Keratinocyte (primary cell): ENCODE results near the gene TRABD2B.

Experiments
- EZH2 ChIP-seq: IDR thresholded peaks from one replicate; pipeline ENCODE4 v1.6.1; 2012; ENCODE audit warnings: inconsistent platforms, mild to moderate bottlenecking, low read length, moderate library complexity
- TF ChIP-seq, protein P1 (sequence below), 3 experiments: IDR thresholded peaks in 1 of 3; conservative IDR thresholded peaks in 1 of 3; optimal IDR thresholded peaks in 1 of 3; 2 replicates in 2 of 3; 3 replicates in 1 of 3; pipeline versions ENCODE3 to v1.5.1; 2011; ENCODE audit warnings: low read length in 3 of 3, mild to moderate bottlenecking in 3 of 3, moderate library complexity in 2 of 3, control low read depth in 1 of 3, inconsistent platforms in 1 of 3; ENCODE audit not compliant: insufficient read depth in 2 of 3; ENCODE audit errors: extremely low read depth in 1 of 3

DNA sequence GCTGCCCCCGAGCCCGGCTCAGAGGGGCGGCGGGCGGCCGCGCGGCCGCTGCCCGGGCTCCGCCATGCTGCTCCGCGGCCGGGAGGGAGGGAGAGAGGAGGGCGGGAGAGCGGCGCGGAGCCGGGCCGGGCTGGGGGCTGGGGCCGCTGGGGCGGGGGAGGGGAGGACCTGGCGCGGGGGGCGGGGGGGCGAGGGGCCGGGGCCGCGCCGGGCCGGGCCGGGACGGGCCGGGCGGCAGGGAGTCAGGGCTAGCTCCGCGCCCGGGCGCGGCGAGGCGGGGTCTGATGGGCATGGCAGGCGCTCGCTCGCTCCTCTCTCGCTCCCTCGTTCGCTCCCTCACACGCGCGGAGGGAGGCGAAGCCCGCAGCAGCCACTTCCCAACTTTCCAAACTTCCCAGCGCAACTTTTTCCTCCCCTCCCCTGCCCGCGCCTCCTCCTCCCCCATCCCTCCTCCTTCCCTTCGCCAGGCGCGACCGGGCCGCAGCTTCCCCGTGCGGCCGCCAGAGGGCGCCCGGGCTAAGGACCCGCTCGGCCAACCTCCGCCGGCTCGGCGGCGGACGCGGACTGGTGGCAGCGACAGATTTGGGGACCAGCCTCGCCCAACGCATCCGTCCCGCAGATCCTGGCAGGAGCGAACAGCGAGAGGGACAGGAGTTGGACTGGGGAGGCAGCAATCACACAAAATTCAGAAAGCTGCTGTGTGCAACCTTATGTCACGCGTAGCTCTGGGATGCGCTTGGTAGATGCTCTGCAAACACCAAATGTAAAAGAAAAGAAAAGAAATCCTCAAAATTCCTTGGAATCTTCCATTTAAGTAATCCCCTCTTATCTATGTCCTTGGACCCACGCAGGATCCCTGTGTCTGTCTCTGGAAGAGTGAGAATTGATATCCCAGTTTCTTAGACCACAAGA lies at the start of gene TRABD2B:
- TF ChIP-seq, protein P1, sequence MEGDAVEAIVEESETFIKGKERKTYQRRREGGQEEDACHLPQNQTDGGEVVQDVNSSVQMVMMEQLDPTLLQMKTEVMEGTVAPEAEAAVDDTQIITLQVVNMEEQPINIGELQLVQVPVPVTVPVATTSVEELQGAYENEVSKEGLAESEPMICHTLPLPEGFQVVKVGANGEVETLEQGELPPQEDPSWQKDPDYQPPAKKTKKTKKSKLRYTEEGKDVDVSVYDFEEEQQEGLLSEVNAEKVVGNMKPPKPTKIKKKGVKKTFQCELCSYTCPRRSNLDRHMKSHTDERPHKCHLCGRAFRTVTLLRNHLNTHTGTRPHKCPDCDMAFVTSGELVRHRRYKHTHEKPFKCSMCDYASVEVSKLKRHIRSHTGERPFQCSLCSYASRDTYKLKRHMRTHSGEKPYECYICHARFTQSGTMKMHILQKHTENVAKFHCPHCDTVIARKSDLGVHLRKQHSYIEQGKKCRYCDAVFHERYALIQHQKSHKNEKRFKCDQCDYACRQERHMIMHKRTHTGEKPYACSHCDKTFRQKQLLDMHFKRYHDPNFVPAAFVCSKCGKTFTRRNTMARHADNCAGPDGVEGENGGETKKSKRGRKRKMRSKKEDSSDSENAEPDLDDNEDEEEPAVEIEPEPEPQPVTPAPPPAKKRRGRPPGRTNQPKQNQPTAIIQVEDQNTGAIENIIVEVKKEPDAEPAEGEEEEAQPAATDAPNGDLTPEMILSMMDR (optimal IDR thresholded peaks at IDR 0.05 in 1 of 3, IDR thresholded peaks at IDR 0.05 in 1 of 3, conservative IDR thresholded peaks at IDR 0.05 in 1 of 3; ENCODE audit: extremely low read depth in 1 of 3, insufficient read depth in 2 of 3, low read length in 3 of 3) = peak; percentile 60 to 89 (median 87)
- TF ChIP-seq EZH2 = no peak
